Measurements from ENCODE around the gene GDAP1L1. TPM values are rescaled to one million over a fixed set of nuclear protein-coding genes. Genes with fewer than 3 reads are reported as not detected.

GDAP1L1 gene
- total and polyA plus RNA-seq, 5 donors from 2014 or later = 0.07 TPM; not detected in 4

GRCh38 chr20:44280387-44280786, 33.3 kb downstream of the GDAP1L1 start:
- Mint-ChIP-seq H3K36me3 (peaks cover 21% of the 10 kb centered on the region), H3K4me3 (no peak overlapping the region), H3K27ac (no peak overlapping the region), H3K4me1 (peaks cover 0 to 3% (median 0%) of the 10 kb centered on the region in 4 donors), H3K27me3 (no peaks in the 10 kb centered on the region), H3K9me3 (peaks cover 0 to 3% (median 0%) of the 10 kb centered on the region in 7 donors)
- no peaks in the 10 kb centered on the region for H3K36me3 ChIP-seq (ENCODE audit: control insufficient read depth, insufficient read depth, low read length)
- no peaks in the 10 kb centered on the region for H3K9me3 ChIP-seq (ENCODE audit: control insufficient read depth in 2 of 2, low read length in 2 of 2)
- H3K27me3 ChIP-seq (ENCODE audit: control insufficient read depth, insufficient read depth, low read length) = no peaks in the 10 kb centered on the region
- DNase-seq (no peak), ATAC-seq (ENCODE audit: low read depth in 2 of 2) (no peak)
- H3K27ac ChIP-seq (ENCODE audit: insufficient read depth, low read length, poor library complexity, severe bottlenecking) = no peak overlapping the region
- H3K4me1 ChIP-seq (ENCODE audit: control insufficient read depth, insufficient read depth, low read length, poor library complexity, severe bottlenecking) = no peaks in the 10 kb centered on the region
- no peak overlapping the region for H3K4me3 ChIP-seq (ENCODE audit: low read depth, low read length)

DNA sequence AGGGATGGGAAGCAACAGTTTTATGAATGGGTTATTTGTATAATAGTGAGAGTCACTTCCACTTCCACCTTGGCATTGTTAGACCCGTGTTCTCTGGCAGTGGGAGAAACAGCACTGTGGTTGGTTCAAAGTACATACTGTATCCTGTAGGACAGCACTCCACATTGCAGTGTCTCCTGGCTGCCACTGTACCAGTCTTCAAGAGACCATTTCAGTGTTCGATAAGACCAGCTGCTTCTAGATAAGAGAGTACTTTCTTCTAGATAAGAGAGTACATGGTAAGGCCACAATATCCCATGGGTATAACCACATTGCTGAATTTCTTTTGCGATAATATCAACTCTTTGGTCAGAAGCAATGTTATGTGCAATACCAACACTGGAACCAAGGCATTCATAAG, 35.1 kb downstream of the GDAP1L1 start:
- DNase-seq (no peak), ATAC-seq (ENCODE audit: low read depth in 2 of 2) (no peak)
- Mint-ChIP-seq H3K4me3 (no peak overlapping the region), H3K27me3 (no peaks in the 10 kb centered on the region), H3K9me3 (peaks cover 0 to 3% (median 0%) of the 10 kb centered on the region in 7 donors), H3K27ac (no peak overlapping the region), H3K36me3 (peaks cover 13% of the 10 kb centered on the region), H3K4me1 (peaks cover 0 to 3% (median 0%) of the 10 kb centered on the region in 4 donors)
- no peaks in the 10 kb centered on the region for H3K4me1 ChIP-seq (ENCODE audit: control insufficient read depth, insufficient read depth, low read length, poor library complexity, severe bottlenecking)
- H3K9me3 ChIP-seq (ENCODE audit: control insufficient read depth in 2 of 2, low read length in 2 of 2) = no peaks in the 10 kb centered on the region
- H3K4me3 ChIP-seq (ENCODE audit: low read depth, low read length) = no peak overlapping the region
- H3K36me3 ChIP-seq (ENCODE audit: control insufficient read depth, insufficient read depth, low read length) = no peaks in the 10 kb centered on the region
- H3K27me3 ChIP-seq (ENCODE audit: control insufficient read depth, insufficient read depth, low read length) = no peaks in the 10 kb centered on the region
- H3K27ac ChIP-seq (ENCODE audit: insufficient read depth, low read length, poor library complexity, severe bottlenecking) = no peak overlapping the region

DNA sequence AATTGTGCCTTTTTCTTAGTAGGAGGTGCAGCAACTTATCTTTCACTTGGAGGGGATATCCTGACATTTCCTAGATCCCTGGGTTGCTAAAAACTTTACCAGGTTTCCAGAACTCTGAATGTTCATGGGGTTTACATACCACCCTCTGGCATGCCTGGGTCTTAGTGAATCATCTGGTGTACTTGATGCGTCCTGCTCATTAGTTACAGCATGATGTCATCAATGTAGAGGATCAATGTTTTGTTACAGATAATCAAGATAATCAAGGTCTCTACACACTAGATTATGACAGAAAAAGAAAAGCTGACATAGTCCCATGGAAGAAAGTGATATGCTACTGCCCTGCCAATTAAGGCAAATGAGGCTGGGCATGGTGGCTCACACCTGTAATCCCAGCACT, 36.9 kb downstream of the GDAP1L1 start:
- DNase-seq (no peak), ATAC-seq (ENCODE audit: low read depth in 2 of 2) (no peak)
- no peaks in the 10 kb centered on the region for H3K36me3 ChIP-seq (ENCODE audit: control insufficient read depth, insufficient read depth, low read length)
- H3K4me3 Mint-ChIP-seq = no peak overlapping the region
- H3K36me3 Mint-ChIP-seq = peaks cover 13% of the 10 kb centered on the region
- no peaks in the 10 kb centered on the region for H3K27me3 ChIP-seq (ENCODE audit: control insufficient read depth, insufficient read depth, low read length)
- H3K27me3 Mint-ChIP-seq = no peaks in the 10 kb centered on the region
- no peak overlapping the region for H3K4me3 ChIP-seq (ENCODE audit: low read depth, low read length)
- peaks cover 0 to 2% (median 0%) of the 10 kb centered on the region in 7 donors for H3K9me3 Mint-ChIP-seq
- H3K27ac Mint-ChIP-seq = no peak overlapping the region
- no peaks in the 10 kb centered on the region for H3K9me3 ChIP-seq (ENCODE audit: control insufficient read depth in 2 of 2, low read length in 2 of 2)
- H3K27ac ChIP-seq (ENCODE audit: insufficient read depth, low read length, poor library complexity, severe bottlenecking) = no peak overlapping the region
- H3K4me1 ChIP-seq (ENCODE audit: control insufficient read depth, insufficient read depth, low read length, poor library complexity, severe bottlenecking) = no peaks in the 10 kb centered on the region
- H3K4me1 Mint-ChIP-seq = peaks cover 0 to 3% (median 0%) of the 10 kb centered on the region in 4 donors

DNA sequence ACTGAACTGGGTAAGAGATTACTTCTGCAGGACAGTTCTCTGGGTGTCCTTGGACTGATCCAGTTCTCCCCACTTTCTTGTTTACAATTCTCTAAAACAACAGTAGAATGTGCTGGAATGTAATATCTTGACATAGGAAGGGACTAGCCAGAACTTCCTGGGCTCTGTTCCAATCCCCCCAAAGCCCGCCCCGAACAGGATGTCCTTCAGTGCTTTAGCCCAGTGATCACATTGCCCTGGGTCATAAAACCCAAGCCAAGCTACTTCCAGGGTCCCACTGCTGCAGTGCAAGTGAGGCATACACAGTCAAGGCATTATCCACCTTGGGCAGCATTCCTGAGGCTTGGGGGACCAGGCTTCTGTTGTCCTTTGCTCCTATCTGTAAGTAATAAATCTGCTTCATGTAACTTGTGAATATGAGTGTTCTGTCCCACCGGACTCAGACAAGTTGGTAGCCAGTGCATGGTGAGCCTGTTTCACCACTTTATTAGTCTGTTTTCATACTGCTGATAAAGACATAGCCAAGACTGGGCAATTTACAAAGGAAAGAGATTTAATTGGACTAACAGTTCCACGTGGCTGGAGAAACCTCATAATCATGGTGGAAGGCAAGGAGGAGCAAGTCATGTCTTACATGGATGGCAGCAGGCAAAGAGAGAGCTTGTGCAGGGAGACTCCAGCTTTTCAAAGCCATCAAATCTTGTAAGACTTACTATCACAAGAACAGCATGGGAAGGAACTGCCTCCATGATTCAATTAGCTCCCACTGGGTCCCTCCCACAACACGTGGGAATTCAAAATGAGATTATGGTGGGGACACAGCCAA, 40.4 kb downstream of the GDAP1L1 start:
- Histone ChIP-seq H3K4me1 (ENCODE audit: control insufficient read depth, insufficient read depth, low read length, poor library complexity, severe bottlenecking) (no peaks in the 10 kb centered on the region), H3K9me3 (ENCODE audit: control insufficient read depth in 2 of 2, low read length in 2 of 2) (no peaks in the 10 kb centered on the region), H3K4me3 (ENCODE audit: low read depth, low read length) (no peak overlapping the region), H3K36me3 (ENCODE audit: control insufficient read depth, insufficient read depth, low read length) (peaks cover 2% of the 10 kb centered on the region), H3K27ac (ENCODE audit: insufficient read depth, low read length, poor library complexity, severe bottlenecking) (no peak overlapping the region), H3K27me3 (ENCODE audit: control insufficient read depth, insufficient read depth, low read length) (no peaks in the 10 kb centered on the region)
- H3K4me3 Mint-ChIP-seq = no peak overlapping the region
- H3K4me1 Mint-ChIP-seq = no peaks in the 10 kb centered on the region
- ATAC-seq (ENCODE audit: low read depth in 2 of 2) = no peak
- H3K36me3 Mint-ChIP-seq = peaks cover 29% of the 10 kb centered on the region
- no peaks in the 10 kb centered on the region for H3K27me3 Mint-ChIP-seq
- no peaks in the 10 kb centered on the region for H3K9me3 Mint-ChIP-seq
- no peak overlapping the region for H3K27ac Mint-ChIP-seq
- no peak for DNase-seq

GRCh38 chr20:44288252-44288651, 41.1 kb downstream of the GDAP1L1 start:
- Mint-ChIP-seq H3K4me3 (no peak overlapping the region), H3K27me3 (no peaks in the 10 kb centered on the region), H3K36me3 (peaks cover 29% of the 10 kb centered on the region), H3K9me3 (no peaks in the 10 kb centered on the region), H3K4me1 (no peaks in the 10 kb centered on the region), H3K27ac (no peak overlapping the region)
- Histone ChIP-seq H3K4me3 (ENCODE audit: low read depth, low read length) (no peak overlapping the region), H3K27me3 (ENCODE audit: control insufficient read depth, insufficient read depth, low read length) (no peaks in the 10 kb centered on the region), H3K27ac (ENCODE audit: insufficient read depth, low read length, poor library complexity, severe bottlenecking) (no peak overlapping the region), H3K4me1 (ENCODE audit: control insufficient read depth, insufficient read depth, low read length, poor library complexity, severe bottlenecking) (no peaks in the 10 kb centered on the region), H3K9me3 (ENCODE audit: control insufficient read depth in 2 of 2, low read length in 2 of 2) (no peaks in the 10 kb centered on the region), H3K36me3 (ENCODE audit: control insufficient read depth, insufficient read depth, low read length) (peaks cover 2% of the 10 kb centered on the region)
- ATAC-seq (ENCODE audit: low read depth in 2 of 2) (peak in 1 of 2 donors; percentile 34), DNase-seq (peak in 2 of 3 donors; percentile 22 to 35)

DNA sequence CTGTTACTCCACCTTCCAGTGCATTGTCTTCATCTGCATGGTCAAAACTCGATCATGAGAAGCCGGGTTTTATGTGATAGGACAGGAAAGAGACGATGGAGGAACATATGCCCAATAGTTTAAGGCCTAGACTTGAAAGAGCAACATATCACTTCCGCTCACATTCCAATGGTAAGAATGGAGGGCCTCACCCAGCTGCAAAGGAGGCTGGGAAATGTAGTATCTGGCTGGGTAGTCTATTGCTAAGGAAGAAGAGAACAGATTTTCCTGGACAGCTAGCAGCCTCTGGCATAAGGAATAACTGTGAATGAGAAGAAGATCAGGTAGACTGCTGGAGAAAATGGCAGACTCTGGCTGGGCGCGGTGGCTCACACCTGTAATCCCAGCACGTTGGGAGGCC, 44.6 kb downstream of the GDAP1L1 start:
- Mint-ChIP-seq H3K27ac (no peak overlapping the region), H3K4me3 (no peak overlapping the region), H3K4me1 (peaks cover 0 to 3% (median under 1%) of the 10 kb centered on the region in 4 donors), H3K27me3 (no peaks in the 10 kb centered on the region), H3K36me3 (peaks cover 37% of the 10 kb centered on the region), H3K9me3 (no peaks in the 10 kb centered on the region)
- Histone ChIP-seq H3K27ac (ENCODE audit: insufficient read depth, low read length, poor library complexity, severe bottlenecking) (no peak overlapping the region), H3K4me3 (ENCODE audit: low read depth, low read length) (no peak overlapping the region), H3K36me3 (ENCODE audit: control insufficient read depth, insufficient read depth, low read length) (peaks cover 2% of the 10 kb centered on the region), H3K27me3 (ENCODE audit: control insufficient read depth, insufficient read depth, low read length) (no peaks in the 10 kb centered on the region), H3K4me1 (ENCODE audit: control insufficient read depth, insufficient read depth, low read length, poor library complexity, severe bottlenecking) (no peaks in the 10 kb centered on the region), H3K9me3 (ENCODE audit: control insufficient read depth in 2 of 2, low read length in 2 of 2) (no peaks in the 10 kb centered on the region)
- ATAC-seq (ENCODE audit: low read depth in 2 of 2) (no peak), DNase-seq (no peak)

GRCh38 chr20:44296011-44296410, 48.9 kb downstream of the GDAP1L1 start:
- Histone ChIP-seq H3K27ac (ENCODE audit: insufficient read depth, low read length, poor library complexity, severe bottlenecking) (no peak overlapping the region), H3K36me3 (ENCODE audit: control insufficient read depth, insufficient read depth, low read length) (no peaks in the 10 kb centered on the region), H3K4me1 (ENCODE audit: control insufficient read depth, insufficient read depth, low read length, poor library complexity, severe bottlenecking) (no peaks in the 10 kb centered on the region), H3K9me3 (ENCODE audit: control insufficient read depth in 2 of 2, low read length in 2 of 2) (no peaks in the 10 kb centered on the region), H3K27me3 (ENCODE audit: control insufficient read depth, insufficient read depth, low read length) (no peaks in the 10 kb centered on the region), H3K4me3 (ENCODE audit: low read depth, low read length) (no peak overlapping the region)
- ATAC-seq (ENCODE audit: low read depth in 2 of 2) = no peak
- Mint-ChIP-seq H3K27me3 (no peaks in the 10 kb centered on the region), H3K4me3 (no peak overlapping the region), H3K9me3 (no peaks in the 10 kb centered on the region), H3K27ac (peak overlapping the region in 1 of 3 donors; percentile 64), H3K4me1 (peaks cover 0 to 6% (median 4%) of the 10 kb centered on the region in 4 donors), H3K36me3 (peaks cover 16% of the 10 kb centered on the region)
- DNase-seq = no peak

DNA sequence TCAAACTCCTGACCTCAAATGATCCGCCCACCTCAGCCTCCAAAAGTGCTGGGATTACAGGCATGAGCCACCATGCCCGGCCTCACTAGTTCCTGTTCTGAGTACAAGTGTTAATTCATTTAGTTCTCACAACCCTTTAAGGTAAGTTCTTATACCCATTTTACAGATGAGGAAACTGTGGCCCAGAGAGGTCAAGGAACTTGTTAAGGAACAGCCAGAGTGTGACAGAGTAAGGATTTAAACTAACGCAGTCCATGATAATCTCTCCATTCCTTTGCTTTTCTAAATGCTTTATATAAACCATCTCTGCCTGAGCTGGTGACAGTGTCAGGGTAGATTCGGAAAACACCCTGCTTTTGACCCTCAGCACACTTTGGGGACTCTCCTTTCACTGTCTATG, 50.6 kb downstream of the GDAP1L1 start:
- Mint-ChIP-seq H3K9me3 (no peaks in the 10 kb centered on the region), H3K36me3 (peaks cover 16% of the 10 kb centered on the region), H3K4me3 (no peak overlapping the region), H3K27ac (peak overlapping the region in 1 of 3 donors; percentile 43), H3K27me3 (no peaks in the 10 kb centered on the region), H3K4me1 (peaks cover 5 to 9% (median 7%) of the 10 kb centered on the region in 4 donors)
- Histone ChIP-seq H3K4me1 (ENCODE audit: control insufficient read depth, insufficient read depth, low read length, poor library complexity, severe bottlenecking) (no peaks in the 10 kb centered on the region), H3K27ac (ENCODE audit: insufficient read depth, low read length, poor library complexity, severe bottlenecking) (no peak overlapping the region), H3K4me3 (ENCODE audit: low read depth, low read length) (no peak overlapping the region), H3K9me3 (ENCODE audit: control insufficient read depth in 2 of 2, low read length in 2 of 2) (no peaks in the 10 kb centered on the region), H3K27me3 (ENCODE audit: control insufficient read depth, insufficient read depth, low read length) (no peaks in the 10 kb centered on the region), H3K36me3 (ENCODE audit: control insufficient read depth, insufficient read depth, low read length) (no peaks in the 10 kb centered on the region)
- ATAC-seq (ENCODE audit: low read depth in 2 of 2) = no peak
- no peak for DNase-seq
